SU-DHL-6 (cell line): ENCODE data around the gene PRRC2C.
"Not testable (repeated sequence)": the region's sequence is repeated elsewhere in the genome, so short reads cannot be mapped to it uniquely, and the experiment has no call there.

Experiments
- H2AFZ ChIP-seq: fragments of 200-600 bp; sonication (generic); 2 replicates; pipeline ENCODE4 v1.6.1; 2014; ENCODE audit warnings: low read depth, mild to moderate bottlenecking, moderate library complexity, mixed read lengths, antibody characterized with exemption, low read length; ENCODE audit not compliant: severe bottlenecking
- H3F3A ChIP-seq: fragments of 200-600 bp; shearing (Covaris generic); 2 replicates; pipeline ENCODE4 v1.6.0; 2016; ENCODE audit warnings: antibody characterized with exemption, mild to moderate bottlenecking; ENCODE audit not compliant: insufficient read depth
- H3K27ac ChIP-seq: fragments of 200-600 bp; sonication (generic); 2 replicates; pipeline ENCODE4 v1.5.1; 2016; ENCODE audit warnings: low read depth, mild to moderate bottlenecking, low read length, moderate library complexity, mixed read lengths
- H3K27me3 ChIP-seq: fragments of 200-600 bp; sonication (generic), shearing (Covaris generic); 2 replicates; pipeline ENCODE4 v1.6.0; 2014; ENCODE audit warnings: mild to moderate bottlenecking, low read length
- H3K36me3 ChIP-seq: fragments of 200-600 bp; sonication (generic); 2 replicates; pipeline ENCODE4 v1.6.1; 2014; ENCODE audit warnings: mild to moderate bottlenecking, low read length, mixed read lengths
- H3K4me2 ChIP-seq: fragments of 300-600, 200-600 bp; shearing (Covaris generic), sonication (generic); 2 replicates; pipeline ENCODE4 v1.6.0; 2014; ENCODE audit warnings: low read length, low read depth, mild to moderate bottlenecking; ENCODE audit not compliant: poor library complexity, severe bottlenecking
- H3K4me3 ChIP-seq: fragments of 200-600 bp; sonication (generic); 2 replicates; pipeline ENCODE4 v1.5.1; 2014; ENCODE audit warnings: antibody characterized with exemption, low read length, mild to moderate bottlenecking, mixed read lengths; ENCODE audit not compliant: insufficient read depth, poor library complexity, severe bottlenecking
- H3K79me2 ChIP-seq: fragments of 200-600 bp; sonication (generic); 2 replicates; pipeline ENCODE4 v1.6.1; 2014; ENCODE audit warnings: mild to moderate bottlenecking, low read length, moderate library complexity; ENCODE audit not compliant: insufficient read depth
- H3K9ac ChIP-seq: fragments of 200-600 bp; sonication (generic); 2 replicates; pipeline ENCODE4 v1.7.0; 2014; ENCODE audit warnings: mild to moderate bottlenecking, low read length
- H3K9me2 ChIP-seq: fragments of 200-600 bp; sonication (generic); replicated peaks from 2 replicates; pipeline ENCODE4 v1.6.1; 2014; ENCODE audit warnings: low read length; ENCODE audit not compliant: insufficient read depth
- H3K9me3 ChIP-seq: fragments of 200-600 bp; sonication (generic); 2 replicates; pipeline ENCODE4 v1.6.1; 2014; ENCODE audit warnings: low read length, mixed read lengths; ENCODE audit not compliant: insufficient read depth
- H4K20me1 ChIP-seq: fragments of 200-600 bp; sonication (generic); 2 replicates; pipeline ENCODE4 v1.6.1; 2014; ENCODE audit warnings: low read depth, mild to moderate bottlenecking, antibody characterized with exemption, low read length, moderate library complexity, mixed read lengths
- EZH2phosphoT487 ChIP-seq: fragments of 200-600 bp; sonication (generic), shearing (Covaris generic); conservative IDR thresholded peaks from 2 replicates; pipeline ENCODE4 v1.6.1; 2018; ENCODE audit warnings: mild to moderate bottlenecking, antibody characterized with exemption, low read length, moderate library complexity, mixed read lengths
- TF ChIP-seq, protein P1 (sequence below): fragments of 200-600 bp; sonication (generic); IDR thresholded peaks from one replicate; pipeline ENCODE4 v1.5.1; 2017; ENCODE audit warnings: antibody characterized with exemption, mild to moderate bottlenecking, low read length, moderate library complexity; ENCODE audit not compliant: insufficient read depth, poor library complexity, severe bottlenecking

The PRRC2C gene

DNA sequence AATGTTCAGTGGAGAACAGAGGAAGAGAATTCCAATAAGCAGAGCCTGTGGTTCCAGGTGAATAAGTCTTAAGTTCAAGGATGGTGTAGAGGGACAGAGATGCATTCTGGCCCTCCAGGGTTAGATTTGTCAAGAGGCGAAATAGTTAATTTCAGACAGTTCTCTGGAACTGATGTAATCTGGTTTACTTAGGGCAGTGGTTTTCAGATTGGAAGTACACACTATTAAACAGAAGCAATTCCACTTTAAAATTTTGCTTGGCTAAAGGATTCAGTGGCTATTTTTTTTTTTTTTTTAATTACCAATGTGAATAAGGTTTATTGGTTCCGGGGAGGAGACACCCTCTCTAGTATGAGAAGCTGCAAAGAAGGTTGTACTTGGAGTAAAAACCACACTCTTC, 111.4 kb downstream of the PRRC2C start:
- H3K4me3 ChIP-seq = no peak overlapping the region
- H4K20me1 ChIP-seq = no peaks in the 10 kb centered on the region
- H2AFZ ChIP-seq = no peak overlapping the region
- H3K27me3 ChIP-seq = no peaks in the 10 kb centered on the region
- TF ChIP-seq, protein P1, sequence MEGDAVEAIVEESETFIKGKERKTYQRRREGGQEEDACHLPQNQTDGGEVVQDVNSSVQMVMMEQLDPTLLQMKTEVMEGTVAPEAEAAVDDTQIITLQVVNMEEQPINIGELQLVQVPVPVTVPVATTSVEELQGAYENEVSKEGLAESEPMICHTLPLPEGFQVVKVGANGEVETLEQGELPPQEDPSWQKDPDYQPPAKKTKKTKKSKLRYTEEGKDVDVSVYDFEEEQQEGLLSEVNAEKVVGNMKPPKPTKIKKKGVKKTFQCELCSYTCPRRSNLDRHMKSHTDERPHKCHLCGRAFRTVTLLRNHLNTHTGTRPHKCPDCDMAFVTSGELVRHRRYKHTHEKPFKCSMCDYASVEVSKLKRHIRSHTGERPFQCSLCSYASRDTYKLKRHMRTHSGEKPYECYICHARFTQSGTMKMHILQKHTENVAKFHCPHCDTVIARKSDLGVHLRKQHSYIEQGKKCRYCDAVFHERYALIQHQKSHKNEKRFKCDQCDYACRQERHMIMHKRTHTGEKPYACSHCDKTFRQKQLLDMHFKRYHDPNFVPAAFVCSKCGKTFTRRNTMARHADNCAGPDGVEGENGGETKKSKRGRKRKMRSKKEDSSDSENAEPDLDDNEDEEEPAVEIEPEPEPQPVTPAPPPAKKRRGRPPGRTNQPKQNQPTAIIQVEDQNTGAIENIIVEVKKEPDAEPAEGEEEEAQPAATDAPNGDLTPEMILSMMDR = no peak
- no peak for TF ChIP-seq EZH2phosphoT487
- H3K9me2 ChIP-seq = no peaks in the 10 kb centered on the region
- H3K36me3 ChIP-seq = peaks cover 8% of the 10 kb centered on the region
- H3K4me2 ChIP-seq = no peak overlapping the region
- H3K9ac ChIP-seq = no peak overlapping the region
- no peaks in the 10 kb centered on the region for H3K9me3 ChIP-seq
- peaks cover 22% of the 10 kb centered on the region for H3F3A ChIP-seq
- no peak overlapping the region for H3K27ac ChIP-seq
- H3K79me2 ChIP-seq = no peaks in the 10 kb centered on the region

DNA sequence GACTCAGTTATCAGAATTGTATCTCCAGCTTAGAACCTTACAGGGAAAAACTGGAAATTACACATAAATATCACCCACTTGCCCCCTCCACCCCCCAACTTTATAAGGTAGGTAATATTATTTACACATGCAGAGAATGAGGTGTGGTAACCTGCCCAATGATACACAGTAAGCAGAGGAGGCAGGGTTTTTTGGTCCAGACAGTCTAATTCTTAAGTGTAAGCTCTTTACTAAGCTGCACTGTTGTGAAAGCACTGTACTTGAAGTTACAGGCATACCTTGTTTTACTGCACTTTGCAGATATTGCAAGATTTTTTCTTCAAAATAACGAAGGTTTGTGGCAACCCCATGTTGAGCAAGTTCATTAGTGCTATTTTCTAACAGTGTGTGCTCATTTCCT, 111.9 kb downstream of the PRRC2C start:
- Histone ChIP-seq H3K27me3 (no peaks in the 10 kb centered on the region), H3K4me2 (no peak overlapping the region), H3F3A (peaks cover 22% of the 10 kb centered on the region), H3K9me3 (no peaks in the 10 kb centered on the region), H3K9me2 (no peaks in the 10 kb centered on the region), H2AFZ (no peak overlapping the region), H3K79me2 (no peaks in the 10 kb centered on the region), H3K27ac (no peak overlapping the region), H3K36me3 (peaks cover 4% of the 10 kb centered on the region), H4K20me1 (no peaks in the 10 kb centered on the region), H3K4me3 (no peak overlapping the region), H3K9ac (no peak overlapping the region)
- TF ChIP-seq EZH2phosphoT487 = no peak
- TF ChIP-seq, protein P1 = no peak

- H3K4me2 ChIP-seq, H4K20me1 ChIP-seq, H3K9me2 ChIP-seq, H3K9ac ChIP-seq, H2AFZ ChIP-seq, H3K27ac ChIP-seq, H3K4me3 ChIP-seq, H3K27me3 ChIP-seq, H3K9me3 ChIP-seq, H3K79me2 ChIP-seq, H3K36me3 ChIP-seq: not testable (repeated sequence)
- H3F3A ChIP-seq = peaks cover 19% of the 10 kb centered on the region
These were observed 115.0 kb downstream of the PRRC2C start for GRCh38 chr1:171600310-171600709.

DNA sequence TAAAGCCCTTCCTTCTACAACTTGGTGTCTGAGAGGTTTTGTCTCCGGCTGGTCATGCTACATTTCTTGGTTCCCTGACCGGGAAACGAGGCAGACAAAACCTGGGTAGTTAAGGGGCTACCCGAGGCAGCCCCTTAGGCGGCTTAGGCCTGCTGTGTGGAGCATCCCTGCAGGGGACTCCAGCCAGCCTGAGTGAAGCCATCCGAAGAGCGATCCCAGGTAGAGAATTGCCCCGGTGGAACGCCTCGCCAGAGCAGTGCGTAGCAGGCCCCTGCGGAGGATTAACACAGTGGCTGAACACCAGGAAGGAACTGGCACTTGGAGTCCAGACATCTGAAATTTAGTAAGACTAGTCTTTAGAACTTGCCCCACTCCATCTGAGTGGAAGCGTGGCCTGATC, 115.5 kb downstream of the PRRC2C start:
- H3K4me3 ChIP-seq = no peak overlapping the region
- no peak overlapping the region for H3K27ac ChIP-seq
- no peak overlapping the region for H3K4me2 ChIP-seq
- H3K36me3 ChIP-seq = no peaks in the 10 kb centered on the region
- no peaks in the 10 kb centered on the region for H4K20me1 ChIP-seq
- no peak overlapping the region for H3K9ac ChIP-seq
- H3K9me3 ChIP-seq = no peaks in the 10 kb centered on the region
- TF ChIP-seq EZH2phosphoT487 = no peak
- TF ChIP-seq, protein P1 = no peak
- no peaks in the 10 kb centered on the region for H3K27me3 ChIP-seq
- no peaks in the 10 kb centered on the region for H3K9me2 ChIP-seq
- H3F3A ChIP-seq = peaks cover 14% of the 10 kb centered on the region
- H3K79me2 ChIP-seq = no peaks in the 10 kb centered on the region
- no peak overlapping the region for H2AFZ ChIP-seq

- not testable (repeated sequence) for H4K20me1 ChIP-seq, H3K27me3 ChIP-seq, H3K36me3 ChIP-seq, H2AFZ ChIP-seq, H3F3A ChIP-seq, H3K9me3 ChIP-seq, H3K4me3 ChIP-seq, H3K79me2 ChIP-seq, H3K9me2 ChIP-seq, H3K4me2 ChIP-seq, H3K9ac ChIP-seq, H3K27ac ChIP-seq
These were observed 117.7 kb downstream of the PRRC2C start for GRCh38 chr1:171603042-171603441.
